K562 (cell line): ENCODE data around the gene PHLDB1. TPM values are rescaled to one million over a fixed set of nuclear protein-coding genes. Genes with fewer than 3 reads are reported as not detected.

Experiments
- ASH1L ChIP-seq: fragments of 450-650 bp; IDR thresholded peaks from 2 replicates; pipeline ENCODE4 v1.6.1; 2018; ENCODE audit warnings: borderline replicate concordance, mild to moderate bottlenecking, low read depth; ENCODE audit not compliant: partially characterized antibody
- CREB3 ChIP-seq: fragments of 450-650 bp; conservative IDR thresholded peaks from 2 replicates; pipeline ENCODE4 v1.6.1; 2016; ENCODE audit warnings: missing genetic modification characterization, low read depth, mild to moderate bottlenecking, missing compliant biosample characterization, moderate library complexity
- DACH1 ChIP-seq: fragments of 450-650 bp; IDR thresholded peaks from 2 replicates; pipeline ENCODE4 v1.6.1; 2018; ENCODE audit not compliant: partially characterized antibody
- E2F3 ChIP-seq: fragments of 250-450 bp; sonication (Bioruptor Pico); IDR thresholded peaks from 2 replicates; pipeline ENCODE4 v1.4.0; 2020; ENCODE audit warnings: mild to moderate bottlenecking
- ELF1 ChIP-seq: fragments of 200-800 bp; sonication (Bioruptor generic); IDR thresholded peaks from 2 replicates; pipeline ENCODE4 v1.6.1; 2016; ENCODE audit warnings: missing genetic modification characterization, missing compliant biosample characterization
- GABPA ChIP-seq: fragments of 200-800 bp; sonication (Bioruptor generic); conservative IDR thresholded peaks from 2 replicates; pipeline ENCODE4 v1.6.1; 2016; ENCODE audit warnings: low read depth, missing genetic modification characterization, missing compliant biosample characterization
- HDAC6 ChIP-seq: IDR thresholded peaks from 2 replicates; pipeline ENCODE4 v1.6.1; 2012; ENCODE audit warnings: low read depth, mild to moderate bottlenecking, control low read depth, inconsistent platforms, low read length, moderate library complexity
- HEY1 ChIP-seq: fragments of 250-450 bp; sonication (Bioruptor Pico); IDR thresholded peaks from 2 replicates; pipeline ENCODE4 v1.5.0; 2020; ENCODE audit warnings: mild to moderate bottlenecking, moderate library complexity, borderline replicate concordance
- HMGN3 ChIP-seq: IDR thresholded peaks from 2 replicates; pipeline ENCODE4 v1.6.1; 2011; ENCODE audit warnings: borderline replicate concordance, low read depth, mild to moderate bottlenecking, mixed read lengths, low read length; ENCODE audit not compliant: insufficient read length; ENCODE audit errors: extremely low read depth
- KLF6 ChIP-seq: fragments of 250-450 bp; sonication (Bioruptor Pico); IDR thresholded peaks from 2 replicates; pipeline ENCODE4 v1.4.0; 2020; ENCODE audit warnings: mild to moderate bottlenecking, moderate library complexity, borderline replicate concordance
- NELFE ChIP-seq: IDR thresholded peaks from 2 replicates; pipeline ENCODE4 v1.6.1; 2011; ENCODE audit warnings: mild to moderate bottlenecking; ENCODE audit not compliant: insufficient read depth, insufficient read length
- NFIX ChIP-seq: fragments of 250-450 bp; sonication (Bioruptor Pico); IDR thresholded peaks from 2 replicates; pipeline ENCODE4 v1.4.0; 2020; ENCODE audit warnings: low read depth, mild to moderate bottlenecking, moderate library complexity
- PRDM10 ChIP-seq: fragments of 450-650 bp; IDR thresholded peaks from 2 replicates; pipeline ENCODE4 v1.6.1; 2018; ENCODE audit not compliant: partially characterized antibody
- RFX7 ChIP-seq: fragments of 250-450 bp; sonication (Bioruptor Pico); IDR thresholded peaks from 2 replicates; pipeline ENCODE4 v1.5.1; 2021; ENCODE audit warnings: mild to moderate bottlenecking
- SIRT6 ChIP-seq: IDR thresholded peaks from one replicate; pipeline ENCODE4 v1.6.1; 2012; ENCODE audit warnings: low read depth, mild to moderate bottlenecking, control low read depth, inconsistent platforms, low read length, moderate library complexity
- SMAD1 ChIP-seq: fragments of 150-350 bp; IDR thresholded peaks from 2 replicates; pipeline ENCODE4 v1.6.1; 2014; ENCODE audit warnings: low read length, low read depth; ENCODE audit not compliant: partially characterized antibody
- SRSF9 ChIP-seq: fragments of 200-400 bp; formaldehyde crosslinking; IDR thresholded peaks from 2 replicates; pipeline ENCODE4 v1.6.1; 2017; ENCODE audit warnings: low read depth, low read length, borderline replicate concordance
- THRAP3 ChIP-seq: fragments of 450-650 bp; IDR thresholded peaks from 2 replicates; pipeline ENCODE4 v1.6.1; 2016; ENCODE audit warnings: mild to moderate bottlenecking, inconsistent platforms, borderline replicate concordance
- ZNF146 ChIP-seq: IDR thresholded peaks from one replicate; pipeline ENCODE4 v1.6.1; 2018; ENCODE audit warnings: missing compliant biosample characterization; ENCODE audit not compliant: unreplicated experiment
- polyA plus RNA-seq, 8 experiments: library from polyadenylated mRNA; depleted of rRNA in 4 of 8; stranded (reverse) in 5 of 8; unstranded in 3 of 8; fragments of >200 nt; fragmentation: Nextera tagmentation in 2 of 8; fragmentation: Illumina TruSeq in 1 of 8; extraction: Ambion mirVana in 2 of 8; extraction: Trizol in 1 of 8; gene quantifications; 2 replicates each; pipeline versions ENCODE4 v1.2.1 to v1.2.3, GENCODE V29; 2011 to 2014; ENCODE audit warnings: inconsistent platforms in 1 of 8, missing spikeins in 1 of 8
- total RNA-seq, 7 experiments: library from RNA; depleted of rRNA in 6 of 7; stranded (reverse); fragments of >200 nt in 6 of 7; fragmentation: Illumina TruSeq in 2 of 7; extraction: Trizol in 2 of 7; gene quantifications; 2 replicates each; pipeline versions ENCODE4 v1.2.1 to v1.2.3, GENCODE V29; 2011 to 2021; ENCODE audit warnings: low replicate concordance in 1 of 7
- TF ChIP-seq, protein P1 (sequence below): sonication (generic); formaldehyde crosslinking; IDR thresholded peaks from 2 replicates; pipeline ENCODE4 v1.8.1; 2023; ENCODE audit warnings: mild to moderate bottlenecking, missing genetic modification reagents

Gene PHLDB1
- total and polyA plus RNA-seq, 9 of the 15 experiments (the other 6 are each of a cell fraction or from before 2014, with no cell fraction given), result 2.0 to 28.7 (median 16.2) TPM

DNA sequence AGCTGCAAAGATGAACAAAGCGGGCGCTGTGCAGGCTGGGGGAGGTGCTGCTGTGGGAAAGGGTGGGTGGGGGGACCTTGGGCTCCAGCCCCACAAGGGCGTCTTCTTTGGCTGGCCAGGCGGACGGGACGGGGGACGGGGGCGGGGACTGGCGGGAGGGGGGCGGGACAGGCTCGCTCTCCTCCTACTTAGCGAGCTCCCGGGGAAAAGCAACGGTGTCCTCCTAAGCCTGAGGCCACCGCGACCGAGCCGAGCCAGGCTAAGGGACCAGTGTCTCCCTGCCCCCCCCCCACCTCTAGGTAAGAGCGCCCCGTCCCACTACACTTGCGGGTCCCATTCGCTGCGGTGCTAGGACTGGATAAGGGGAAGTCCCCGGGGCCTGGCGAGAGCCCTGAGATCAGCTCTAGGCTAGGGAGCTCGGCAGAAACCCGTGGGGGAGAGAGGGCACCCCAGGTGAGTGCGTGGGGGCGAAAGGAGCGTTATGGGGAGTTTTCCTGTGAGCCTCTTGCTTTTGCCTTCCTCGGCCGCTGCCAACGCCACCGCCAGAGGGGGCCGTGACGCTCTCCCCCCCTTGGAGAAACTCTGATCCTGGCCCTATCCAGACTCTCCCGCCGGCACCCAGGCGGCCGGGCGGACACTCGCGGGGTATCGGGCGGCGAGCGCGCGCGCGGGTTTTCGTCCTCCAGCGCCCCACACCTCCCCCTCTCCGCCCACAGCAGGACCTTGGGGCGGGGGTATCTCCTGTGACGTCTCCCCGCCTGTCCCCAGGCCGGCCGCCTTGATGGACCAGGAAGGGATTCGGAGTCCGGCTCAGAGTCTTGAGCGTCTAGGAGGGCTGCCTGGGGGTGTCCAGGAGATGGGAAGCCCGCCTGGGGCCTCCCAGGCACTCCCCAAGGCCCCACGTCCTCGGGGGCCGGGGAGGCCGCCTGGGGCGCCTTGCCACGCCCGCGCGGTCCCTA, at the start of gene PHLDB1 (continued):
- TF ChIP-seq PRDM10 (peak; percentile 60), ELF1 (tag) (peak; percentile 42; the same call in 1 of the 2 replicates), ZNF146 (CRISPR knock-in tag) (no peak), CREB3 (tag) (no peak), DACH1 (no peak), SIRT6 (no peak), NFIX (CRISPR knock-in tag) (no peak), RFX7 (CRISPR knock-in tag) (no peak), SRSF9 (no peak), HEY1 (CRISPR knock-in tag) (no peak), SMAD1 (no peak), HDAC6 (no peak), GABPA (tag) (0 out of 2 replicates have a peak, but pooled peaks have one; percentile 32), HMGN3 (no peak), E2F3 (CRISPR knock-in tag) (0 out of 2 replicates have a peak, but pooled peaks have one; percentile 27), NELFE (no peak), KLF6 (CRISPR knock-in tag) (no peak), THRAP3 (no peak), ASH1L (no peak)
- TF ChIP-seq, protein P1, sequence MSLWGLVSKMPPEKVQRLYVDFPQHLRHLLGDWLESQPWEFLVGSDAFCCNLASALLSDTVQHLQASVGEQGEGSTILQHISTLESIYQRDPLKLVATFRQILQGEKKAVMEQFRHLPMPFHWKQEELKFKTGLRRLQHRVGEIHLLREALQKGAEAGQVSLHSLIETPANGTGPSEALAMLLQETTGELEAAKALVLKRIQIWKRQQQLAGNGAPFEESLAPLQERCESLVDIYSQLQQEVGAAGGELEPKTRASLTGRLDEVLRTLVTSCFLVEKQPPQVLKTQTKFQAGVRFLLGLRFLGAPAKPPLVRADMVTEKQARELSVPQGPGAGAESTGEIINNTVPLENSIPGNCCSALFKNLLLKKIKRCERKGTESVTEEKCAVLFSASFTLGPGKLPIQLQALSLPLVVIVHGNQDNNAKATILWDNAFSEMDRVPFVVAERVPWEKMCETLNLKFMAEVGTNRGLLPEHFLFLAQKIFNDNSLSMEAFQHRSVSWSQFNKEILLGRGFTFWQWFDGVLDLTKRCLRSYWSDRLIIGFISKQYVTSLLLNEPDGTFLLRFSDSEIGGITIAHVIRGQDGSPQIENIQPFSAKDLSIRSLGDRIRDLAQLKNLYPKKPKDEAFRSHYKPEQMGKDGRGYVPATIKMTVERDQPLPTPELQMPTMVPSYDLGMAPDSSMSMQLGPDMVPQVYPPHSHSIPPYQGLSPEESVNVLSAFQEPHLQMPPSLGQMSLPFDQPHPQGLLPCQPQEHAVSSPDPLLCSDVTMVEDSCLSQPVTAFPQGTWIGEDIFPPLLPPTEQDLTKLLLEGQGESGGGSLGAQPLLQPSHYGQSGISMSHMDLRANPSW, result no peak
